ENCODE results near the gene SELENOW.
A peak's percentile ranks its signal among the peaks of the same experiment; 100 is the strongest.

The SELENOW gene

DNA sequence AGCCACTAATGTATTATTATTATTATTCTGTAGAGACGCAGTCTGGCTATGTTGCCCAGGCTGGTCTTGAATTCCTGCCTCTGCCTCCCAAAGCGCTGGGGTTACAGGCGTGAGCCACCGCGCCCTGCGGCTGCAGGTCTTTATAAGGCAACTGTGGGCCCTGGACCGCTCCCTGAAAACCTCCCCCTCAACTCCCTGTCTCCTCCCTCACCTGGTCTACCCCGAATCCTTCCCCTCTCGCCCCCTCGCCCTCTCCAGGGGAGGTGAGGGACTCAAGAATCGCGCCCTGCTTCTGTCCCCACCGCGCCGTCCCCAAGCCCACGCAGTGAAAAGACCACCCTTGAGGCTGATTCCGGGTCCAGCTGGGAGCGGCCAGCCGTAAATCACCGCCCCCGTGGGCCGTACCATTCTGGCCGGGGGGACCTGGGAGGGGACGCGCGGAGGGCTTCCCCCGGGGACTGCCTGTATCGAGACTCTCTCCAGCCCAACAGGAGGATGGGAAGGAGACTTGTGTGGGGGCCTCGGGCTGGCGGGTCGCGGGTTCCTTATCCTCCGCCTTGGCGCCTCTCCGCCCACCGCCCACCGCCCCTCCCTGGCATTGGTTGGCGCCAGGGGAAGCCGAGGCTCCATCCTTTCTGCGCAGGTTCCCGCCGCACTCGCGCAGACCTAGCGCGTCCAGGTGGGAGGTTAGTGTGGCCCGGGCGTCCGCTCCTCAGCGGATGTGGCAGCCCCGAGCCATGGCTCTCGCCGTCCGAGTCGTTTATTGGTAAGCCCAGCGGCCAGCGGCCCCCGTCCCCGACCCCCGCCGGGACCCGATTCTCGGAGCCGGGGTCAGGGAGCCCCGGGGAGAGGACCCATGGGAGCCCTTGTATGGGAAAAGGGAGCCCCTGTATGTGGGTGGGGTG lies at the start of gene SELENOW:
TSS of gene SELENOW (plus strand) at position 655 of the 905 bp plus-strand sequence. CDS start at position 738, 83 bp downstream.
- TF ChIP-seq, protein P1, sequence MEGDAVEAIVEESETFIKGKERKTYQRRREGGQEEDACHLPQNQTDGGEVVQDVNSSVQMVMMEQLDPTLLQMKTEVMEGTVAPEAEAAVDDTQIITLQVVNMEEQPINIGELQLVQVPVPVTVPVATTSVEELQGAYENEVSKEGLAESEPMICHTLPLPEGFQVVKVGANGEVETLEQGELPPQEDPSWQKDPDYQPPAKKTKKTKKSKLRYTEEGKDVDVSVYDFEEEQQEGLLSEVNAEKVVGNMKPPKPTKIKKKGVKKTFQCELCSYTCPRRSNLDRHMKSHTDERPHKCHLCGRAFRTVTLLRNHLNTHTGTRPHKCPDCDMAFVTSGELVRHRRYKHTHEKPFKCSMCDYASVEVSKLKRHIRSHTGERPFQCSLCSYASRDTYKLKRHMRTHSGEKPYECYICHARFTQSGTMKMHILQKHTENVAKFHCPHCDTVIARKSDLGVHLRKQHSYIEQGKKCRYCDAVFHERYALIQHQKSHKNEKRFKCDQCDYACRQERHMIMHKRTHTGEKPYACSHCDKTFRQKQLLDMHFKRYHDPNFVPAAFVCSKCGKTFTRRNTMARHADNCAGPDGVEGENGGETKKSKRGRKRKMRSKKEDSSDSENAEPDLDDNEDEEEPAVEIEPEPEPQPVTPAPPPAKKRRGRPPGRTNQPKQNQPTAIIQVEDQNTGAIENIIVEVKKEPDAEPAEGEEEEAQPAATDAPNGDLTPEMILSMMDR (conservative IDR thresholded peaks at IDR 0.05; ENCODE audit: control insufficient read depth, insufficient read depth, low read depth, low read length): no peak
- DNase-seq (ENCODE audit: low read depth): peak; percentile 44
- H3K4me3 ChIP-seq (ENCODE audit: control insufficient read depth, low read depth, low read length): peak within 1 kb of the TSS; percentile 87

DNA sequence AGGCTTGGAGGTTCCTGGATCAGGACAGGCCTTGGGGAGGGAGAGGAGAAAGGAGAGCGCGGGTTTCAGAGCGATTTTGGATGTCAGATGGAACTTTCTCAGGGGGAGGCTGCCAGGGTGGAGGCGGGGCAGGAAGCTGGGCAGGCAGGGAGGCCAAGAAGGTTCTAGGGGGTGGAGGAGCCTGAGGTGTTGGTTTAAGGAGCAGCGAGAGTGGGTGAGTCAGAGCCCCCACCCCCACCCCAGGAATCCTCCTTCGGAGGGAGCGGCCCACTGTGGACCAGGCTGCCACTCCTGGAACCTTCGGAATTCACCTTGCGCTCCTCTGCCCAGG lies 49.1 kb upstream of the SELENOW start:
- DNase-seq (ENCODE audit: low read depth): peak; percentile 85
- TF ChIP-seq, protein P1 (conservative IDR thresholded peaks at IDR 0.05; ENCODE audit: control insufficient read depth, insufficient read depth, low read depth, low read length): no peak
- no peak overlapping the region for H3K4me3 ChIP-seq (ENCODE audit: control insufficient read depth, low read depth, low read length)

DNA sequence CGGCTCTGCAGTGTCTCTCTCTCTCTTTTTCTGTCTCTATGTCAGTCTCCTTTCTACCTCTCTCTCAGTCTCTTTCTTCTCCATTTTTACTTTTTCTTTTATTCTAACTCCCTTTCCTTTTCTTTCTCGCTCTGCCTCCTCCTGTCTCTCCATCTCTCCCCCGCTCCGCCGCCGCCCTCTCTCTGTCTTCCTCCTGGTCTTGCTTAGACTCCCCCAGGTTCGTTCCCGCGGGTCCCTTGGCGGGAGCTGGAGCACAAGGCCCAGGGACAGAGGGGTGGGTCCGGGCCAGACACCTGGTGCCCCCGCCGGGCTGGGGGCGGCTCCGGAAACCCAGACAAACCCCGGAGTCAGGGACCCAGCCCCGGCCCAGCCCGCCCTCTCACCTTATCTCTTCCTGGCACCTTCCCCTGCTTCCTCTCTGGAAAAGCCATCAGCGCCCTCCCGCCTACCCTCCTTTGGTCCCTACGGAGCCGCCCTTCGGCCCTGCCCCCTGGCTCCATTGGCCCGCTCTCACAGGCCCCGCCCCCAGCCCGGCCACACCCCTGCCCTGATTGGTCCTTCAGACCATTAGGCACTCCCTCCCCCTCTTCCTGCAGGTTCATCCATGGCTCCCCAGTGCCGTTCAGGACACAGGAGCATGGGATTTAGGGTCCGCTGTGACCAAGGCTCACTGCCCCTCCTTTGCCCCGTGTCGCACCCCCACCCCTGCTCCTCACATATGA lies 48.5 kb upstream of the SELENOW start:
- no peak overlapping the region for H3K4me3 ChIP-seq (ENCODE audit: control insufficient read depth, low read depth, low read length)
- TF ChIP-seq, protein P1 (conservative IDR thresholded peaks at IDR 0.05; ENCODE audit: control insufficient read depth, insufficient read depth, low read depth, low read length): no peak
- peak; percentile 24 for DNase-seq (ENCODE audit: low read depth)

DNA sequence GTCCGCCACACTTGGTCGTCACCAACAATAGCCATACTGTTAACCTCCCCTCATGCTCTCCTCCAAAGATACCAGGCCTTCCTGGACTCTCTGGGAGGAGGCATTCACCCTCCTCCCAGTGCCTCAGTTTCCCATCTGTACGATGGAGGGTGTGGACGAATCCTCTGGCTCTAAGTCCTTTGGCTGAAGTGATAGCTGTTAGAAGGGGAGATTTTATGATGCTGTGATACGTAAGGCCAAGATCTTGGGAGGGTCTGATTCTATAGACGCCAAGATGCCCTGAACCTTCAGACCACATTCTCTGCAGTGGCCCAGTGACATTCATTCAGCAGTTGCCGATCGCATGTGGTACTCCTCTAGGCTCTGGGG lies 48.0 kb upstream of the SELENOW start:
- H3K4me3 ChIP-seq (ENCODE audit: control insufficient read depth, low read depth, low read length): no peak overlapping the region
- no peak for DNase-seq (ENCODE audit: low read depth)
- TF ChIP-seq, protein P1 (conservative IDR thresholded peaks at IDR 0.05; ENCODE audit: control insufficient read depth, insufficient read depth, low read depth, low read length): no peak

DNA sequence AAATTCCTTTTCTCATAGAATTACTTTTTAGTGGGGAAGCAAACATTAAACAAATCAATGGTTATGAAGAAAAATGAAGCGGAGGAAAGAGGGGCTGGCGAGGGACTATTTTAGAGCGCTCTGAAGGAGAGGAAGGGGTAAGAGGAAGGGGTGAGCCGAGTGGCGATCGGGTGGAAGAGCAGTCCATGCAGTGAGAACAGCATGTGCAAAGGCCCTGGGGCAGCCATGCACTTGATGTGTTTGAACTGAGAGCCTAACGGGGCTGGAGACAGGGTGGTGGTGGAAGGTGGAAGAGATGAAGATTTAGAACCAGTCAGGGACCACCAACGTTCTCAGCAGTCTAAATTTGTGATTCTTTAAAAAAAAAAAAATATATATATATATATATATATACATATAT lies 47.6 kb upstream of the SELENOW start:
- no peak for DNase-seq (ENCODE audit: low read depth)
- no peak overlapping the region for H3K4me3 ChIP-seq (ENCODE audit: control insufficient read depth, low read depth, low read length)
- TF ChIP-seq, protein P1 (conservative IDR thresholded peaks at IDR 0.05; ENCODE audit: control insufficient read depth, insufficient read depth, low read depth, low read length): no peak

DNA sequence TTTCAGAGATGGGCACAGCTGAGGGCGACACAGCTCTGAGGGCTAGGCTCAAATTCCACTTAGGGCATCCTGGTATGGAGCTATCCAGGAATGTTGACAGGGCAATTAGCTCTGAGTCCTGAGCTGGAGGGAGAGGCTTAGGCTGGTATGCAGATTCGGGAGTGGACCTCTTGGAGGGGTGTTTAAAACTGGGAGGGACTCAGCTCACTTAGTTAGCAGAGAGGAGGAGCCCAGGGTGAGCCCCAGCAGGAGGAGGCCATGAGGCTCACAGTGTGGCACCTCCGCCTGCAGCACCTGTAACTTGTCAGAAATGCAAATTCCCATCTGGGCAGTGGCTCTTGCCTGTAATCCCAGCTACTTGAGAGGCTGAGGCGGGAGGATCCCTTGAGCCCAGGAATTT lies 43.4 kb upstream of the SELENOW start:
- no peak overlapping the region for H3K4me3 ChIP-seq (ENCODE audit: control insufficient read depth, low read depth, low read length)
- no peak for DNase-seq (ENCODE audit: low read depth)
- TF ChIP-seq, protein P1 (conservative IDR thresholded peaks at IDR 0.05; ENCODE audit: control insufficient read depth, insufficient read depth, low read depth, low read length): no peak

Data from fibroblast of mammary gland (primary cell).